Glutamatergic neuron (in vitro differentiated cells): Measurements from ENCODE around the gene CYTH2. TPM values are rescaled to one million over a fixed set of nuclear protein-coding genes. Genes with fewer than 3 reads are reported as not detected.

Source experiments
- DNase-seq: peaks from one replicate; pipeline ENCODE4 v3.0.0; 2022
- H3K27ac Mint-ChIP-seq: one replicate; pipeline ENCODE4 v1.8.0; 2020; ENCODE audit warnings: mild to moderate bottlenecking, mixed read lengths, inconsistent platforms; ENCODE audit not compliant: unreplicated experiment
- H3K27me3 Mint-ChIP-seq: one replicate; pipeline ENCODE4 v1.8.0; 2020; ENCODE audit warnings: mild to moderate bottlenecking, moderate library complexity, mixed read lengths, inconsistent platforms; ENCODE audit not compliant: unreplicated experiment
- H3K36me3 Mint-ChIP-seq: one replicate; pipeline ENCODE4 v1.8.0; 2020; ENCODE audit warnings: mild to moderate bottlenecking, mixed read lengths, inconsistent platforms; ENCODE audit not compliant: unreplicated experiment
- H3K4me1 Mint-ChIP-seq: one replicate; pipeline ENCODE4 v1.8.0; 2020; ENCODE audit warnings: mild to moderate bottlenecking, low read depth, mixed read lengths, inconsistent platforms; ENCODE audit not compliant: unreplicated experiment
- H3K4me3 Mint-ChIP-seq: one replicate; pipeline ENCODE4 v1.8.0; 2020; ENCODE audit warnings: mild to moderate bottlenecking, mixed read lengths, inconsistent platforms; ENCODE audit not compliant: unreplicated experiment
- H3K9me3 Mint-ChIP-seq: one replicate; pipeline ENCODE4 v1.8.0; 2020; ENCODE audit warnings: mild to moderate bottlenecking, moderate library complexity, mixed read lengths, inconsistent platforms; ENCODE audit not compliant: unreplicated experiment
- total RNA-seq: library from RNA; stranded (reverse); fragmentation: NEBNext Ultra II Directional; extraction: Animal tissue kit (Norgen Biotek cat#: 25700); gene quantifications from one replicate; pipeline ENCODE4 v1.2.1, GENCODE V29; 2021; ENCODE audit not compliant: unreplicated experiment
- TF ChIP-seq, protein P1 (sequence below): fragments of 200-600 bp; sonication (generic); IDR thresholded peaks from one replicate; pipeline ENCODE4 v1.5.0; 2021; ENCODE audit not compliant: partially characterized antibody, unreplicated experiment

Gene CYTH2
- total RNA-seq, 1 donor from 2014 or later = 233 TPM

DNA sequence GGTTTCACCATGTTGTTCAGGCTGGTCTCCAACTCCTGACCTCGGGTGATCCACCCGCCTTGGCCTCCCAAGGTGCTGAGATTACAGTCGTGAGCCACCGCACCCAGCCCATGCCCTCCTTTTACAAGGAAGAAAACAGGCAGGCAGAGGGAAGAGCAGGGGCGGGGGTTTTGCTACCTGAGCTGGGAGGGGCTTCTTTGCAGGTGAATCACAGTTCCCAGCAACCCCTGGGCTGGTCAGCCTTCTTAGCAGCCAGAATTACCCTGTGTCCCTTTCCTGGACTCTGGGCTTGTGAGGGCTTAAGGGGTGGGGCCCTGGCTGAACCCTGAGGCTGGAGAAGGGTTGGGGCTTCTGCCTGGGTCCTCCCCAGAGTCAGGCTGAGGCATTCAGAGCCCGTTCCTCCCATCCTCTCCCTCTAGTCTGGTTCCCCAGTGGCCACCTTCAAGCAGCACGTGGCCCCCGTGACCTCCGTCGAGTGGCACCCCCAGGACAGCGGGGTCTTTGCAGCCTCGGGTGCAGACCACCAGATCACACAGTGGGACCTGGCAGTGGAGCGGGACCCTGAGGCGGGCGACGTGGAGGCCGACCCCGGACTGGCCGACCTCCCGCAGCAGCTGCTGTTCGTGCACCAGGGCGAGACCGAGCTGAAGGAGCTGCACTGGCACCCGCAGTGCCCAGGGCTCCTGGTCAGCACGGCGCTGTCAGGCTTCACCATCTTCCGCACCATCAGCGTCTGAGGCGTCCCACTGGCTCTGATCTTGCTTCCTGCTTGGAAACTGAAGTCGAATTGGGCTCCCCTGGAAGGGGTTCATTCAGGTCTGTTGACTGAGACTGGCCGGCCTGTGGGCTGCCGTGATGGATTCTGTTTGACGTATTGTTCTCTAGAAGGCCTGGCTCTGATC lies 16.6 kb upstream of the CYTH2 start:
- no peak overlapping the region for H3K27ac Mint-ChIP-seq
- no peak overlapping the region for H3K4me3 Mint-ChIP-seq
- no peaks in the 10 kb centered on the region for H3K4me1 Mint-ChIP-seq
- TF ChIP-seq, protein P1, sequence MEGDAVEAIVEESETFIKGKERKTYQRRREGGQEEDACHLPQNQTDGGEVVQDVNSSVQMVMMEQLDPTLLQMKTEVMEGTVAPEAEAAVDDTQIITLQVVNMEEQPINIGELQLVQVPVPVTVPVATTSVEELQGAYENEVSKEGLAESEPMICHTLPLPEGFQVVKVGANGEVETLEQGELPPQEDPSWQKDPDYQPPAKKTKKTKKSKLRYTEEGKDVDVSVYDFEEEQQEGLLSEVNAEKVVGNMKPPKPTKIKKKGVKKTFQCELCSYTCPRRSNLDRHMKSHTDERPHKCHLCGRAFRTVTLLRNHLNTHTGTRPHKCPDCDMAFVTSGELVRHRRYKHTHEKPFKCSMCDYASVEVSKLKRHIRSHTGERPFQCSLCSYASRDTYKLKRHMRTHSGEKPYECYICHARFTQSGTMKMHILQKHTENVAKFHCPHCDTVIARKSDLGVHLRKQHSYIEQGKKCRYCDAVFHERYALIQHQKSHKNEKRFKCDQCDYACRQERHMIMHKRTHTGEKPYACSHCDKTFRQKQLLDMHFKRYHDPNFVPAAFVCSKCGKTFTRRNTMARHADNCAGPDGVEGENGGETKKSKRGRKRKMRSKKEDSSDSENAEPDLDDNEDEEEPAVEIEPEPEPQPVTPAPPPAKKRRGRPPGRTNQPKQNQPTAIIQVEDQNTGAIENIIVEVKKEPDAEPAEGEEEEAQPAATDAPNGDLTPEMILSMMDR = no peak
- H3K36me3 Mint-ChIP-seq = no peaks in the 10 kb centered on the region
- no peak for DNase-seq
- H3K27me3 Mint-ChIP-seq = no peaks in the 10 kb centered on the region
- no peaks in the 10 kb centered on the region for H3K9me3 Mint-ChIP-seq

DNA sequence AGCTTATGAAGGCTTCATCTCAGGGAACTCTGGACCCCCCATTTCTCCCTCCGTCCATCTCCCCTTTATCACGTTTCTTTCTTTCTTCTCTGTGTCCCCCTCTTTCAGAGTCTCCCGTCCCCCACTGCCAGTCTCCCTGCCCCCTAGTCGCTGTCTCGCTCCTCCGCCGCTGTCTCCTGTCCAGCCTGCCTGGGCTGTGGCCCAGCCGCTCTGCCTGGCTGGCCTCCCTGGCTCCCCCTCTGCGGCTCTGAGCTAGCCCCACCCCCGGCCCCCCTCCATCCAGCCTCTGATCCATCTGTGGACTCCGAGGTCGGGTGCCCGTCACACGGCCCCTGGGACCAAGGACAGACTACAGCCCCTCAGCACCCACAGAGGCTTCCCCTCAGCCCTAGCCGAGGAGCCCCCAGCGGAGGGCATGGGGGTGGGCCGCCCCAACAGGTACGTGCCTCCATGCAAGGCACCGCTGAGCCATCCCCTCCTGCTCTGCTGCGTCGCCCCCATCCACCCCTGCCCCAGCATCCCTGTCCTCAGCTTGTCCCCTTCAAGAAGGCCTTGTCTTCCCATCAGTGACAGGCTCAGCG lies 14.9 kb upstream of the CYTH2 start:
- H3K9me3 Mint-ChIP-seq = no peaks in the 10 kb centered on the region
- no peak overlapping the region for H3K4me3 Mint-ChIP-seq
- H3K4me1 Mint-ChIP-seq = no peaks in the 10 kb centered on the region
- no peak for DNase-seq
- no peaks in the 10 kb centered on the region for H3K27me3 Mint-ChIP-seq
- TF ChIP-seq, protein P1 = no peak
- H3K36me3 Mint-ChIP-seq = no peaks in the 10 kb centered on the region
- H3K27ac Mint-ChIP-seq = no peak overlapping the region

DNA sequence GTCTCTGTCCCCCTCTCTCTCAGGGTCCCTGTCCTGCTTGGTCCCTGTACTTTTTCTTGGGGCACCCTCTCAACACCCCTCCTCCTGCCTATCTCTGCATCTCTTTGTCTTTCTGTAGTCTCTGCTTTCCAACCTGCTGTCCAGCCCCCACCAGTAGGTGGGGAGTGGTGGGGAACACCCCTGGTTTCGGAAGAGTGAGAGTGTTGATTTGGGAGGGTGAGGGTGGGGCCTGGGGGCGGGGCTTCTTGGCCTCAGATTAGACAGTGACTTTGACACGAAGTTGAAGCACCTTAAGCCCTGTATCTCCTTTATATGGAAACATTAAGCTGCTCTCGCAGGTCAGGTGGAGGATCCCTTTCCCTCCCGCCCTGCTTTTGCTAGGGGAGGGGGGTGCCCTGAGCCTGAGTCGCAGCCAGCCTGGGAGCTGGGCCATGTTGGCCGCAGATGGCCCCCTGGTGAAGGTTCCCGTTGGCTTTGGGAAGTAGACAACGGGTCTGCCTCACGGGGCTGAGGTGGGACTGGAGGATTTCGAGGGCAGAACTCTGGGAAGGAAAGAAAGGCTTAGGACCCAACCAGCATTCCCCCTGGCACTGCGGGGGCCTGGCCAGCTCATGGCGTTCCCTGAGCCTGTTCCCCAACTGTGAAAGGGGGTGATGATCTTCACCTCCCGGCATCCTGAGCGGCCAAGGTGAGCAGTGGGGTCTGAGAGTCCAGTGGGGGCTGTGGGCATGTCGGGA lies 13.8 kb upstream of the CYTH2 start, which contains the start of gene KCNJ14:
Gene KCNJ14, plus strand, starts transcription at position 404 of the 737 bp plus-strand sequence. CDS start 6,151 bp downstream, outside the sequence.
- no peaks in the 10 kb centered on the region for H3K4me1 Mint-ChIP-seq
- no peak for DNase-seq
- H3K27ac Mint-ChIP-seq = no peak within 1 kb of the TSS
- no peak within 1 kb of the TSS for H3K4me3 Mint-ChIP-seq
- no peaks in the 10 kb centered on the region for H3K9me3 Mint-ChIP-seq
- H3K36me3 Mint-ChIP-seq = no peaks in the 10 kb centered on the region
- H3K27me3 Mint-ChIP-seq = no peaks in the 10 kb centered on the region
- TF ChIP-seq, protein P1 = no peak

DNA sequence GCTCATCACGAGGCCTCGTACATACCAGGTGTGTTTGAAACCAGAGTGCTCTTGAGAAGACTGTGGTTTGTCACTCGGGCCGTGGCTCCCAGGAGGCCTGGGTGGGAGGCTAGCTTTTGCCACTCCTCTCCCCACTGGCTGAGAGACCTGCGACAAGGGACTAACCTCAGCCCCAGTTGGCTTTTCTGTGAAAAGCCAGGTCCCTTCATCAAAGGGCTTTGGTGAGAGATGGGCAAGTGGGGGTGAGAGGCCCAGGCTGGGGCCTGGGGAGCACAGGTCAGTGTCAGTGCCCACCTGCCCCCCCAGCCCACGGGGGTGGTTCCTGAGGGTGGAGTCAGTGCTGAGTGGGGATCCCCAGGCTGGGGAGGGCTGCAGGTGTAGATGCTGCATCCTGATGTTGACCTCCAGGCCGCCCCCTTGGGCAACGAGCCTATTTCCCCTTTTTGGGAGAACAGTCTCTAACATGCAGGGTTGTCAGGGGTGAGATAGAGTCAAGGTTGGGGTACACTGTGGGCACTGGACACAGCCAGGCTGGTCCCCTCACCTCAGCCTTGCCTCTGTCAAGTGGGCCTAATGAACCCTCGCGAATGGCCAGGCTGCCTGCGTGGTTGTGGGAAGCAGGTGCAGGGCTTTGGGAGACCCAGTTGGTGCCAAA lies 13.1 kb upstream of the CYTH2 start:
- no peak overlapping the region for H3K4me3 Mint-ChIP-seq
- no peaks in the 10 kb centered on the region for H3K36me3 Mint-ChIP-seq
- TF ChIP-seq, protein P1 = no peak
- H3K27ac Mint-ChIP-seq = no peak overlapping the region
- H3K4me1 Mint-ChIP-seq = no peaks in the 10 kb centered on the region
- DNase-seq = no peak
- no peaks in the 10 kb centered on the region for H3K27me3 Mint-ChIP-seq
- peaks cover 2% of the 10 kb centered on the region for H3K9me3 Mint-ChIP-seq
